Measurements from ENCODE around the gene ATG10. TPM values are rescaled to one million over a fixed set of nuclear protein-coding genes. Genes with fewer than 3 reads are reported as not detected.

ATG10 gene
- polyA plus RNA-seq, 1 of the 3 experiments (the other 2 are of a cell fraction) = 3.2 TPM

- Histone ChIP-seq H3F3A (replicated peaks; ENCODE audit: insufficient read depth) (peaks cover 6% of the 10 kb centered on the region), H3K4me1 (ENCODE audit: control insufficient read depth in 1 of 2, insufficient read depth in 2 of 2, low read depth in 1 of 2, low read length in 1 of 2) (no peaks in the 10 kb centered on the region), H3K79me2 (ENCODE audit: insufficient read depth) (no peaks in the 10 kb centered on the region), H4K20me1 (ENCODE audit: insufficient read depth) (no peaks in the 10 kb centered on the region), H3K27ac (ENCODE audit: low read depth in 2 of 2, low read length in 1 of 2) (no peak overlapping the region), H3K9me2 (0 out of 2 replicates have a peak, but pooled peaks cover 3% of the 10 kb centered on the region), H3K4me2 (no peak overlapping the region), H3K9ac (no peak overlapping the region), H3K36me3 (replicated peaks in 1 of 2; ENCODE audit: control insufficient read depth in 1 of 2, insufficient read depth in 2 of 2, low read length in 1 of 2) (no peaks in the 10 kb centered on the region), H3K9me3 (no peaks in the 10 kb centered on the region), H3K4me3 (ENCODE audit: low read depth in 2 of 2, low read length in 1 of 2) (no peak overlapping the region), H2AFZ (ENCODE audit: low read depth) (no peak overlapping the region), H3K27me3 (ENCODE audit: insufficient read depth) (no peaks in the 10 kb centered on the region)
- ChIA-PET CTCF (no interaction called here), POLR2A (no interaction called here)
- 72% methylated on average over 2 of the region's 2 CpGs for WGBS (ENCODE audit: low lambda C conversion rate)
- TF ChIP-seq SMC3 (IDR thresholded peaks at IDR 0.05; ENCODE audit: low read depth, low read length) (no peak), SIN3A (IDR thresholded peaks at IDR 0.05; ENCODE audit: borderline replicate concordance, low read depth, low read length) (no peak), GABPA (IDR thresholded peaks at IDR 0.05; ENCODE audit: low read depth) (no peak), TCF12 (IDR thresholded peaks at IDR 0.05) (no peak), IRF3 (IDR thresholded peaks at IDR 0.05; ENCODE audit: low read depth, low read length) (no peak), JUND (IDR thresholded peaks at IDR 0.05) (no peak)
- DNase-seq = no peak
These were observed 72.2 kb downstream of the ATG10 start for GRCh38 chr5:82044010-82044409.

- Histone ChIP-seq H3K4me3 (ENCODE audit: low read depth in 2 of 2, low read length in 1 of 2) (no peak overlapping the region), H3K9me2 (no peaks in the 10 kb centered on the region), H2AFZ (ENCODE audit: low read depth) (no peak overlapping the region), H3K4me1 (ENCODE audit: control insufficient read depth in 1 of 2, insufficient read depth in 2 of 2, low read depth in 1 of 2, low read length in 1 of 2) (no peaks in the 10 kb centered on the region), H3K79me2 (ENCODE audit: insufficient read depth) (no peaks in the 10 kb centered on the region), H3F3A (replicated peaks; ENCODE audit: insufficient read depth) (peaks cover 2% of the 10 kb centered on the region), H3K27ac (ENCODE audit: low read depth in 2 of 2, low read length in 1 of 2) (peak overlapping the region in 1 of 2 experiments; percentile 62; a peak in 1 of 4 replicates), H3K27me3 (ENCODE audit: insufficient read depth) (no peaks in the 10 kb centered on the region), H3K4me2 (no peak overlapping the region; the same call in 1 of the 2 replicates), H3K9ac (no peak overlapping the region), H3K36me3 (replicated peaks in 1 of 2; ENCODE audit: control insufficient read depth in 1 of 2, insufficient read depth in 2 of 2, low read length in 1 of 2) (no peaks in the 10 kb centered on the region), H3K9me3 (no peaks in the 10 kb centered on the region), H4K20me1 (ENCODE audit: insufficient read depth) (no peaks in the 10 kb centered on the region)
- ChIA-PET POLR2A (no interaction called here), CTCF (no interaction called here)
- no peak for DNase-seq
- TF ChIP-seq ZBTB33 (IDR thresholded peaks at IDR 0.05; ENCODE audit: borderline replicate concordance, low read depth) (no peak), SIN3A (IDR thresholded peaks at IDR 0.05; ENCODE audit: borderline replicate concordance, low read depth, low read length) (no peak), FOSL2 (IDR thresholded peaks at IDR 0.05; ENCODE audit: borderline replicate concordance, low read depth) (peak; percentile 11; the same call in 1 of the 2 replicates)
- WGBS (ENCODE audit: low lambda C conversion rate) = 75% methylated on average over 3 of the region's 3 CpGs
These were observed 73.9 kb downstream of the ATG10 start for GRCh38 chr5:82045554-82046275.
